NCI-H2171 treated with DMSO at 0.1 percent for 48 hours (cell line): ENCODE data around the gene APOBEC3H.
"Not testable (repeated sequence)": the region's sequence is repeated elsewhere in the genome, so short reads cannot be mapped to it uniquely, and the experiment has no call there.

Experiments
- DNase-seq: peaks from one replicate; lab custom pipeline; 2025; lab: John Stamatoyannopoulos, UW

The APOBEC3H gene

GRCh38 chr22:39097098-39098020 lies at the start of gene APOBEC3H:
Gene APOBEC3H, plus strand, starts transcription at chr22:39097244. Its CDS starts 3,035 bp downstream, at chr22:39100279.
- DNase-seq = peak; percentile 24

- DNase-seq = not testable (repeated sequence)
These were observed 47.6 kb upstream of the APOBEC3H start for GRCh38 chr22:39049486-39049885.

- not testable (repeated sequence) for DNase-seq
These were observed 45.1 kb upstream of the APOBEC3H start for GRCh38 chr22:39051844-39052495.

GRCh38 chr22:39055658-39056057 lies 41.4 kb upstream of the APOBEC3H start:
- DNase-seq = no peak

- DNase-seq = not testable (repeated sequence)
These were observed 35.8 kb upstream of the APOBEC3H start for GRCh38 chr22:39061290-39061689.

- not testable (repeated sequence) for DNase-seq
These were observed 35.1 kb upstream of the APOBEC3H start for GRCh38 chr22:39061951-39062350.

- DNase-seq = not testable (repeated sequence)
These were observed 33.1 kb upstream of the APOBEC3H start for GRCh38 chr22:39063904-39064303.

GRCh38 chr22:39066442-39067276 lies 30.4 kb upstream of the APOBEC3H start:
- not testable (repeated sequence) for DNase-seq

GRCh38 chr22:39068033-39068785 lies 28.8 kb upstream of the APOBEC3H start:
- no peak for DNase-seq

- no peak for DNase-seq
These were observed 26.9 kb upstream of the APOBEC3H start for GRCh38 chr22:39070186-39070585.

- not testable (repeated sequence) for DNase-seq
These were observed 24.5 kb upstream of the APOBEC3H start for GRCh38 chr22:39072581-39072981.

GRCh38 chr22:39073981-39074380 lies 23.1 kb upstream of the APOBEC3H start:
- no peak for DNase-seq

GRCh38 chr22:39076155-39077025 lies 20.7 kb upstream of the APOBEC3H start:
- not testable (repeated sequence) for DNase-seq

GRCh38 chr22:39077026-39077840 lies 19.8 kb upstream of the APOBEC3H start, which contains the start of gene APOBEC3G:
Gene APOBEC3G, plus strand, starts transcription at chr22:39077275. Its CDS starts 87 bp downstream, at chr22:39077362.
- DNase-seq = not testable (repeated sequence)

GRCh38 chr22:39077912-39078311 lies 19.1 kb upstream of the APOBEC3H start:
- DNase-seq = not testable (repeated sequence)

GRCh38 chr22:39078329-39078728 lies 18.7 kb upstream of the APOBEC3H start:
- DNase-seq = no peak

GRCh38 chr22:39079054-39079637 lies 17.9 kb upstream of the APOBEC3H start:
- not testable (repeated sequence) for DNase-seq

GRCh38 chr22:39080052-39080762 lies 16.8 kb upstream of the APOBEC3H start:
- DNase-seq = no peak
